HepG2 (cell line): ENCODE measurements around the gene MICOS13. TPM values are rescaled to one million over a fixed set of nuclear protein-coding genes. Genes with fewer than 3 reads are reported as not detected.

Experiments used
- AGO1 ChIP-seq: fragments of 200-400 bp; formaldehyde crosslinking; IDR thresholded peaks from 2 replicates; pipeline ENCODE4 v1.6.1; 2017; ENCODE audit warnings: mild to moderate bottlenecking, low read depth, low read length, moderate library complexity; ENCODE audit not compliant: poor library complexity, severe bottlenecking
- ATF1 ChIP-seq: IDR thresholded peaks from 2 replicates; pipeline ENCODE4 v1.6.1; 2016; ENCODE audit warnings: mild to moderate bottlenecking, control low read depth
- ATM ChIP-seq: fragments of 450-650 bp; IDR thresholded peaks from 2 replicates; pipeline ENCODE4 v1.7.1; 2017; ENCODE audit warnings: mild to moderate bottlenecking, borderline replicate concordance
- CHD2 ChIP-seq: IDR thresholded peaks from 2 replicates; pipeline ENCODE4 v1.6.1; 2011; ENCODE audit warnings: low read depth, low read length, improper control_type of control experiment
- CHD4 ChIP-seq: fragments of 200-600 bp; sonication (generic); IDR thresholded peaks from 2 replicates; pipeline ENCODE4 v1.7.0; 2017; ENCODE audit warnings: mild to moderate bottlenecking, low read length, borderline replicate concordance
- HOXA7 ChIP-seq: sonication (generic); formaldehyde crosslinking; IDR thresholded peaks from 2 replicates; pipeline ENCODE4 v1.8.1; 2022; ENCODE audit warnings: mild to moderate bottlenecking, missing genetic modification reagents, moderate library complexity
- PHF21A ChIP-seq: sonication (generic); formaldehyde crosslinking; IDR thresholded peaks from 2 replicates; pipeline ENCODE4 v1.5.0; 2020; ENCODE audit warnings: mild to moderate bottlenecking, missing genetic modification reagents
- RORA ChIP-seq: sonication (generic); formaldehyde crosslinking; IDR thresholded peaks from 2 replicates; pipeline ENCODE4 v1.5.0; 2020; ENCODE audit warnings: mild to moderate bottlenecking, missing genetic modification reagents, moderate library complexity
- SATB2 ChIP-seq: sonication (generic); formaldehyde crosslinking; IDR thresholded peaks from 2 replicates; pipeline ENCODE4 v1.5.0; 2020; ENCODE audit warnings: missing genetic modification reagents
- SRSF1 ChIP-seq: fragments of 200-400 bp; formaldehyde crosslinking; optimal IDR thresholded peaks from 2 replicates; pipeline ENCODE3; 2017; ENCODE audit warnings: mild to moderate bottlenecking, low read depth, low read length, moderate library complexity
- SRY ChIP-seq: sonication (generic); formaldehyde crosslinking; IDR thresholded peaks from 2 replicates; pipeline ENCODE4 v1.8.0; 2022; ENCODE audit warnings: mild to moderate bottlenecking, missing genetic modification reagents
- TCF12 ChIP-seq, 2 experiments: fragments of 450-650 bp in 1 of 2; sonication (generic) in 1 of 2; formaldehyde crosslinking in 1 of 2; IDR thresholded peaks; 2 replicates each; pipeline versions ENCODE4 v1.6.1 to v1.8.0; 2017 to 2022; ENCODE audit warnings: antibody characterized with exemption in 1 of 2, mild to moderate bottlenecking in 1 of 2, missing genetic modification reagents in 1 of 2, moderate library complexity in 1 of 2
- TCF7 ChIP-seq: sonication (generic); IDR thresholded peaks from 2 replicates; pipeline ENCODE4 v1.6.1; 2016; ENCODE audit warnings: antibody characterized with exemption, low read depth
- TEAD2 ChIP-seq: sonication (generic); formaldehyde crosslinking; IDR thresholded peaks from 2 replicates; pipeline ENCODE4 v1.9.0; 2021; ENCODE audit warnings: missing genetic modification reagents
- ZNF20 ChIP-seq: sonication (generic); formaldehyde crosslinking; IDR thresholded peaks from 2 replicates; pipeline ENCODE4 v1.4.0; 2020; ENCODE audit warnings: mild to moderate bottlenecking, moderate library complexity, missing genetic modification reagents
- ZNF292 ChIP-seq: sonication (generic); formaldehyde crosslinking; IDR thresholded peaks from 2 replicates; pipeline ENCODE4 v1.8.1; 2022; ENCODE audit warnings: mild to moderate bottlenecking, low read depth, missing genetic modification reagents, borderline replicate concordance
- ZNF34 ChIP-seq: sonication (generic); formaldehyde crosslinking; IDR thresholded peaks from 2 replicates; pipeline ENCODE4 v1.4.0; 2020; ENCODE audit warnings: mild to moderate bottlenecking, missing genetic modification reagents, borderline replicate concordance
- ZNF451 ChIP-seq: sonication (generic); formaldehyde crosslinking; IDR thresholded peaks from 2 replicates; pipeline ENCODE4 v1.5.0; 2020; ENCODE audit warnings: mild to moderate bottlenecking, missing genetic modification reagents
- ZNF484 ChIP-seq: sonication (generic); formaldehyde crosslinking; IDR thresholded peaks from 2 replicates; pipeline ENCODE4 v1.5.1; 2020; ENCODE audit warnings: mild to moderate bottlenecking, low read depth, missing genetic modification reagents, borderline replicate concordance
- ZNF550 ChIP-seq: sonication (generic); formaldehyde crosslinking; IDR thresholded peaks from 2 replicates; pipeline ENCODE4 v1.4.0; 2020; ENCODE audit warnings: mild to moderate bottlenecking, missing genetic modification reagents, borderline replicate concordance
- ZNF605 ChIP-seq: sonication (generic); formaldehyde crosslinking; IDR thresholded peaks from 2 replicates; pipeline ENCODE4 v1.8.0; 2022; ENCODE audit warnings: mild to moderate bottlenecking, missing genetic modification reagents
- ZNF670 ChIP-seq: sonication (generic); formaldehyde crosslinking; IDR thresholded peaks from 2 replicates; pipeline ENCODE4 v1.8.0; 2022; ENCODE audit warnings: mild to moderate bottlenecking, missing genetic modification reagents, borderline replicate concordance
- polyA plus RNA-seq, 8 experiments: library from polyadenylated mRNA; depleted of rRNA in 3 of 8; stranded (reverse) in 7 of 8; unstranded in 1 of 8; fragments of >200 nt; fragmentation: Illumina TruSeq in 4 of 8; extraction: Trizol in 4 of 8; gene quantifications; 2 replicates each; pipeline versions ENCODE4 v1.2.1 to v1.2.3, GENCODE V29; 2011 to 2016; ENCODE audit warnings: low read depth in 4 of 8, missing spikeins in 1 of 8, mixed read lengths in 1 of 8; ENCODE audit not compliant: insufficient read depth in 1 of 8
- total RNA-seq, 5 experiments: library from RNA; depleted of rRNA; stranded (reverse); fragments of >200 nt; fragmentation: Illumina TruSeq; extraction: Trizol; gene quantifications; 2 replicates each; pipeline ENCODE4 v1.2.3, GENCODE V29; 2016; ENCODE audit warnings: low read depth in 1 of 5
- TF ChIP-seq, protein P1 (sequence below): IDR thresholded peaks from 2 replicates; pipeline ENCODE4 v1.6.1; 2016; ENCODE audit warnings: missing biosample characterization, missing genetic modification reagents, low read depth
- TF ChIP-seq, protein P2 (sequence below): sonication (generic); formaldehyde crosslinking; IDR thresholded peaks from 2 replicates; pipeline ENCODE4 v1.4.0; 2020; ENCODE audit warnings: missing genetic modification reagents, mild to moderate bottlenecking, borderline replicate concordance
- TF ChIP-seq, protein P3 (sequence below): sonication (generic); formaldehyde crosslinking; IDR thresholded peaks from 2 replicates; pipeline ENCODE4 v1.5.1; 2020; ENCODE audit warnings: missing genetic modification reagents, mild to moderate bottlenecking, borderline replicate concordance

The MICOS13 gene
- total and polyA plus RNA-seq, 2 of the 13 experiments (the other 11 are each of a cell fraction or from before 2014, with no cell fraction given) = 28.8 to 35.4 TPM

DNA sequence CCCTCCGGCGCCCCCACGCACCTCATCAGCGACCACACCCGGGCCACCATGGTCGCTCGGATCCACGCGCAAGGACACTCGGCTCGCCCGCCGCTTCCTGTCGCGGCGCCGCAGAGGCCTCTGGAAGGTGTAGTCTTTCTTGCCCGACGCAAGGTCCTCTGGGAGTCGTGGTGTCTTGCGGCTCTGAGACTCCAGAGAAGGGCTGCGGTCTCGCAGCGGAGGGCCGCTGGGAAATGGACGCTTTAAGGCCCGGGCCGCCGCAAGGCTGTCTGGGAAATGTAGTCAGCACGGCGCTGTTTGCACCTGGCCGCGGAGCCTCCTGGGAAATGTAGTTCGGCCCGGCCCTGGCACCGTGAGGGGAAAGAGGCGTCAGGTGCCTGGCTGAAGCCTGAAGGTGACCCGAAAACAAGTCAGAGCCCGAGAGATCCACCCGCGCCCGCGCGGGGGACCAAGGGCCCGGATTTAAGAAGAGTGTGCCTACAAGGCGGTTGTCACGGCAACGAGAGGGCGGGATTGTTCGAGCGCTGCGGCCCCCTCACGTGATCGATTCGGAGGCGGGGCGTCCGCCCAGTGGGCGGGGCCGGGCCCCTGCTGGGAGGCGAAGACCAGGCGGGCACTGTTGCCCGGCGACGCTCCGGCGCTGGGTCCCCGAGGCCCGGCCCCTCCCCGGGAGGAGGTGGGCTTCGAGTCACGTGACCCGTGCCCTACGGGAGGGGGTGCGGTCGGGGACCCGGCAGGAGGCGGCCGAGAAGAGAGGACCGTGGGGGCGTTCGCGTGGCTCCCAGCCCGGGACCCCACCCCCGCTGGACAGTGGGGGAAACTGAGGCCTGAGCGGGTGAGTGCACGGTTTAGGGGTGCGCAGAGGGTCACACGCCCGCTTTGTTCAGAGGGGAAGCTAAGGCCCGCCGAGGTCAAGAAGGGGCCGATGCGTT lies at the start of gene MICOS13, which contains the start of gene HSD11B1L (continued):
- TF ChIP-seq ZNF292 (CRISPR knock-in tag) (no peak), ZNF34 (CRISPR knock-in tag) (no peak; the same call in 1 of the 2 replicates), TCF7 (no peak), RORA (CRISPR knock-in tag) (no peak), PHF21A (CRISPR knock-in tag) (no peak), SATB2 (CRISPR knock-in tag) (no peak), ATM (no peak), CHD4 (no peak), SRY (CRISPR knock-in tag) (no peak), TEAD2 (CRISPR knock-in tag) (no peak), HOXA7 (CRISPR knock-in tag) (no peak), AGO1 (peak; percentile 91), SRSF1 (peak; percentile 26), TCF12 (IDR thresholded peaks at IDR 0.05) (no peak), TCF12 (CRISPR knock-in tag; IDR thresholded peaks at IDR 0.05) (no peak), ZNF670 (CRISPR knock-in tag) (peak; percentile 88), ZNF484 (CRISPR knock-in tag) (no peak), ZNF20 (no peak), CHD2 (no peak), ZNF550 (CRISPR knock-in tag) (no peak), ZNF451 (no peak; the same call in 1 of the 2 replicates), ZNF605 (CRISPR knock-in tag) (peak; percentile 77), ATF1 (CRISPR knock-in tag) (peak; percentile 87)
- TF ChIP-seq, protein P1, sequence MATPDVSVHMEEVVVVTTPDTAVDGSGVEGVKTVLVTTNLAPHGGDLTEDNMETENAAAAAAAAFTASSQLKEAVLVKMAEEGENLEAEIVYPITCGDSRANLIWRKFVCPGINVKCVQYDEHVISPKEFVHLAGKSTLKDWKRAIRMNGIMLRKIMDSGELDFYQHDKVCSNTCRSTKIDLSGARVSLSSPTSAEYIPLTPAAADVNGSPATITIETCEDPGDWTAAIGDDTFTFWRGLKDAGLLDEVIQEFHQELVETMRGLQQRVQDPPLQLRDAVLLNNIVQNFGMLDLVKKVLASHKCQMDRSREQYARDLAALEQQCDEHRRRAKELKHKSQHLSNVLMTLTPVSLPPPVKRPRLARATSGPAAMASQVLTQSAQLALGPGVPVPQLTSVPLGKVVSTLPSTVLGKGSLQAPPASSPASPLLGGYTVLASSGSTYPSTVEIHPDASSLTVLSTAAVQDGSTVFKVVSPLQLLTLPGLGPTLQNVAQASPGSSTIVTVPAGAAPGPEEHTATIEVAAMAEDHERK = peak; percentile 81
- TF ChIP-seq, protein P2, sequence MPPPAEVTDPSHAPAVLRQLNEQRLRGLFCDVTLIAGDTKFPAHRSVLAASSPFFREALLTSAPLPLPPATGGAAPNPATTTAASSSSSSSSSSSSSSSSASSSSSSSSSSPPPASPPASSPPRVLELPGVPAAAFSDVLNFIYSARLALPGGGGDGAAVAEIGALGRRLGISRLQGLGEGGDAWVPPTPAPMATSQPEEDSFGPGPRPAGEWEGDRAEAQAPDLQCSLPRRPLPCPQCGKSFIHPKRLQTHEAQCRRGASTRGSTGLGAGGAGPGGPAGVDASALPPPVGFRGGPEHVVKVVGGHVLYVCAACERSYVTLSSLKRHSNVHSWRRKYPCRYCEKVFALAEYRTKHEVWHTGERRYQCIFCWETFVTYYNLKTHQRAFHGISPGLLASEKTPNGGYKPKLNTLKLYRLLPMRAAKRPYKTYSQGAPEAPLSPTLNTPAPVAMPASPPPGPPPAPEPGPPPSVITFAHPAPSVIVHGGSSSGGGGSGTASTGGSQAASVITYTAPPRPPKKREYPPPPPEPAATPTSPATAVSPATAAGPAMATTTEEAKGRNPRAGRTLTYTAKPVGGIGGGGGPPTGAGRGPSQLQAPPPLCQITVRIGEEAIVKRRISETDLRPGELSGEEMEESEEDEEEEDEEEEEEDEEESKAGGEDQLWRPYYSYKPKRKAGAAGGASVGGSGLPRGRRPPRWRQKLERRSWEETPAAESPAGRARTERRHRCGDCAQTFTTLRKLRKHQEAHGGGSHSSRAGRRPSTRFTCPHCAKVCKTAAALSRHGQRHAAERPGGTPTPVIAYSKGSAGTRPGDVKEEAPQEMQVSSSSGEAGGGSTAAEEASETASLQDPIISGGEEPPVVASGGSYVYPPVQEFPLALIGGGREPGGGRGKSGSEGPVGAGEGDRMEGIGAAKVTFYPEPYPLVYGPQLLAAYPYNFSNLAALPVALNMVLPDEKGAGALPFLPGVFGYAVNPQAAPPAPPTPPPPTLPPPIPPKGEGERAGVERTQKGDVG = no peak
- TF ChIP-seq, protein P3, sequence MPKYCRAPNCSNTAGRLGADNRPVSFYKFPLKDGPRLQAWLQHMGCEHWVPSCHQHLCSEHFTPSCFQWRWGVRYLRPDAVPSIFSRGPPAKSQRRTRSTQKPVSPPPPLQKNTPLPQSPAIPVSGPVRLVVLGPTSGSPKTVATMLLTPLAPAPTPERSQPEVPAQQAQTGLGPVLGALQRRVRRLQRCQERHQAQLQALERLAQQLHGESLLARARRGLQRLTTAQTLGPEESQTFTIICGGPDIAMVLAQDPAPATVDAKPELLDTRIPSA (CRISPR knock-in tag) = no peak
